ENCODE data around the gene NHLH1.

NHLH1 gene

GRCh38 chr1:160367934-160368923, 1.4 kb downstream of the NHLH1 start:
- H3K9me2 ChIP-seq (ENCODE audit: low read depth, low read length): no peaks in the 10 kb centered on the region
- no peaks in the 10 kb centered on the region for H3K9me3 ChIP-seq (ENCODE audit: low read length)
- no peaks in the 10 kb centered on the region for H3K4me1 ChIP-seq (ENCODE audit: insufficient read depth, low read length, severe bottlenecking)
- no peak overlapping the region for H3K27ac ChIP-seq (ENCODE audit: low read depth, low read length, poor library complexity, severe bottlenecking)
- no peak overlapping the region for H3K9ac ChIP-seq (ENCODE audit: low read length)
- H3K4me2 ChIP-seq (ENCODE audit: low read length): no peak overlapping the region
- no peaks in the 10 kb centered on the region for H3K27me3 ChIP-seq (ENCODE audit: insufficient read depth, low read length)
- no peak overlapping the region for H3K4me3 ChIP-seq (ENCODE audit: low read depth, low read length, poor library complexity, severe bottlenecking)
- H4K20me1 ChIP-seq (ENCODE audit: insufficient read depth, low read length): no peaks in the 10 kb centered on the region
- H3K36me3 ChIP-seq (ENCODE audit: insufficient read depth, low read length): no peaks in the 10 kb centered on the region
- TF ChIP-seq CTCF (IDR thresholded peaks at IDR 0.05; ENCODE audit: low read length) (no peak), EZH2 (IDR thresholded peaks at IDR 0.05; ENCODE audit: borderline replicate concordance, low read length) (no peak)
- no peaks in the 10 kb centered on the region for H3F3A ChIP-seq (ENCODE audit: insufficient read depth, low read length)
- H2AFZ ChIP-seq (ENCODE audit: low read length): no peak overlapping the region
- H3K79me2 ChIP-seq (ENCODE audit: insufficient read depth, low read length): no peaks in the 10 kb centered on the region

- Histone ChIP-seq H2AFZ (ENCODE audit: low read length) (no peak overlapping the region), H3K4me1 (ENCODE audit: insufficient read depth, low read length, severe bottlenecking) (no peaks in the 10 kb centered on the region), H3K79me2 (ENCODE audit: insufficient read depth, low read length) (no peaks in the 10 kb centered on the region), H3K9me3 (ENCODE audit: low read length) (no peaks in the 10 kb centered on the region), H3F3A (ENCODE audit: insufficient read depth, low read length) (no peaks in the 10 kb centered on the region), H3K4me3 (ENCODE audit: low read depth, low read length, poor library complexity, severe bottlenecking) (no peak overlapping the region), H3K9ac (ENCODE audit: low read length) (no peak overlapping the region), H4K20me1 (ENCODE audit: insufficient read depth, low read length) (no peaks in the 10 kb centered on the region), H3K27me3 (ENCODE audit: insufficient read depth, low read length) (no peaks in the 10 kb centered on the region), H3K4me2 (ENCODE audit: low read length) (no peak overlapping the region), H3K9me2 (ENCODE audit: low read depth, low read length) (no peaks in the 10 kb centered on the region), H3K36me3 (ENCODE audit: insufficient read depth, low read length) (no peaks in the 10 kb centered on the region), H3K27ac (ENCODE audit: low read depth, low read length, poor library complexity, severe bottlenecking) (no peak overlapping the region)
- TF ChIP-seq CTCF (IDR thresholded peaks at IDR 0.05; ENCODE audit: low read length): no peak
- no peak for TF ChIP-seq EZH2 (IDR thresholded peaks at IDR 0.05; ENCODE audit: borderline replicate concordance, low read length)
These were observed 2.2 kb downstream of the NHLH1 start for GRCh38 chr1:160369087-160369486.

- no peaks in the 10 kb centered on the region for H3K9me2 ChIP-seq (ENCODE audit: low read depth, low read length)
- H3K27ac ChIP-seq (ENCODE audit: low read depth, low read length, poor library complexity, severe bottlenecking): no peak overlapping the region
- no peaks in the 10 kb centered on the region for H3F3A ChIP-seq (ENCODE audit: insufficient read depth, low read length)
- H3K27me3 ChIP-seq (ENCODE audit: insufficient read depth, low read length): no peaks in the 10 kb centered on the region
- H3K79me2 ChIP-seq (ENCODE audit: insufficient read depth, low read length): no peaks in the 10 kb centered on the region
- H3K4me3 ChIP-seq (ENCODE audit: low read depth, low read length, poor library complexity, severe bottlenecking): no peak overlapping the region
- H3K4me1 ChIP-seq (ENCODE audit: insufficient read depth, low read length, severe bottlenecking): peaks cover 6% of the 10 kb centered on the region
- H4K20me1 ChIP-seq (ENCODE audit: insufficient read depth, low read length): no peaks in the 10 kb centered on the region
- no peak overlapping the region for H2AFZ ChIP-seq (ENCODE audit: low read length)
- no peaks in the 10 kb centered on the region for H3K36me3 ChIP-seq (ENCODE audit: insufficient read depth, low read length)
- no peak overlapping the region for H3K9ac ChIP-seq (ENCODE audit: low read length)
- no peaks in the 10 kb centered on the region for H3K9me3 ChIP-seq (ENCODE audit: low read length)
- H3K4me2 ChIP-seq (ENCODE audit: low read length): no peak overlapping the region
- TF ChIP-seq EZH2 (IDR thresholded peaks at IDR 0.05; ENCODE audit: borderline replicate concordance, low read length): no peak
- TF ChIP-seq CTCF (IDR thresholded peaks at IDR 0.05; ENCODE audit: low read length): no peak
These were observed 3.9 kb downstream of the NHLH1 start for GRCh38 chr1:160370561-160371345.

Data from OCI-LY1 (cell line).